Uterus (tissue), 4 donors: ENCODE measurements around the gene OSBPL7. TPM values are rescaled to one million over a fixed set of nuclear protein-coding genes. Genes with fewer than 3 reads are reported as not detected.
"Not testable (repeated sequence)": the region's sequence is repeated elsewhere in the genome, so short reads cannot be mapped to it uniquely, and the experiment has no call there.

Source experiments
- DNase-seq, 2 donors: peaks; one replicate each; pipeline ENCODE4 v3.0.0-alpha.2; 2019 to 2020
- H3K27ac ChIP-seq, 2 donors: fragments of 200-600 bp; sonication (generic); 1 replicate in 1 of 2; 2 replicates in 1 of 2; pipeline ENCODE4 v1.5.1; 2016 to 2018
- H3K27me3 ChIP-seq, 2 donors: fragments of 200-600 bp; sonication (generic); one replicate each; pipeline ENCODE4 v1.5.1; 2018 to 2019; ENCODE audit warnings: control low read depth in 1 of 2
- H3K36me3 ChIP-seq, 2 donors: fragments of 200-600 bp; sonication (generic); one replicate each; pipeline ENCODE4 v1.5.1; 2019; ENCODE audit warnings: control low read depth in 1 of 2
- H3K4me1 ChIP-seq, 2 donors: fragments of 200-600 bp; sonication (generic); one replicate each; pipeline ENCODE4 v1.5.1; 2018 to 2019; ENCODE audit warnings: control low read depth in 1 of 2
- H3K4me3 ChIP-seq, 2 donors: fragments of 200-600 bp; sonication (generic); 1 replicate in 1 of 2; 2 replicates in 1 of 2; pipeline ENCODE4 v1.5.1; 2018 to 2019; ENCODE audit warnings: mild to moderate bottlenecking in 1 of 2
- H3K9me3 ChIP-seq, 2 donors: fragments of 200-600 bp; sonication (generic); one replicate each; pipeline ENCODE4 v1.5.1; 2019; ENCODE audit warnings: control low read depth in 1 of 2
- POLR2A ChIP-seq, 2 donors: fragments of 450-650 bp; IDR thresholded peaks; one replicate each; pipeline ENCODE4 v1.6.1; 2016; ENCODE audit warnings: antibody characterized with exemption in 2 of 2, mild to moderate bottlenecking in 1 of 2, moderate library complexity in 1 of 2
- intact Hi-C: fragments of 100-400 bp; cut with DNase I; formaldehyde crosslinking; loops from one replicate; pipeline ENCODE4 v1.15.1; 2023; ENCODE audit warnings: low total_unique reads
- total RNA-seq, 4 donors: library from RNA; depleted of rRNA in 3 of 4; stranded (reverse); fragments of >200 nt in 3 of 4; gene quantifications; one replicate each; pipeline versions ENCODE4 v1.1.0 to v1.2.4, GENCODE V29; 2014 to 2023
- TF ChIP-seq, protein P1 (sequence below), 4 experiments: fragments of 200-600 bp in 2 of 4; fragments of 450-650 bp in 2 of 4; sonication (generic) in 2 of 4; IDR thresholded peaks; one replicate each; pipeline ENCODE4 v1.5.1; 2016 to 2019; ENCODE audit warnings: antibody characterized with exemption in 4 of 4, mild to moderate bottlenecking in 2 of 4, moderate library complexity in 1 of 4
- donor health status: DM: yes; HTN: yes; CAD: no.

OSBPL7 gene
- total RNA-seq, 4 donors from 2014 or later = 1.0 to 23.4 (median 10.7) TPM

DNA sequence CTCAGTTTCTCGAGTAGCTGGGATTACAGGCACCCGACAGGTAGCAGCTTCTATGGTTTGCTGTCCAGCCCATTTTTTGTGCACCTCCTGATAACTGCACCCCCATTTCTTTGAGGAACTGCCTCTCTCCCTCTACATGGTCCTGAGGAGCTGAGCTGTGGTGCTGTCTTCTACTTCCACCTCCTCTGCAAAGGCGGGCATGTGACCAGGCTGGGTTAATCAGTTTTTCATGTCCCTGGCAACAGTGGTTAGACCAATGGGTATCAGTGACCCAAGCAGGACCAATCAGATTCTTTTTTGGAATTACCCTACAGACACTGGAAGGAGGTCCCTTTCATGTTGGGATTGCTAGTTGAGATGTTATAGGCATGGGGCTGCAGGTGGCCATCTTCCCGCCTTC is 47.3 kb downstream of the OSBPL7 start:
- Histone ChIP-seq H3K27me3 (no peaks in the 10 kb centered on the region), H3K4me1 (no peaks in the 10 kb centered on the region), H3K27ac (no peak overlapping the region), H3K36me3 (no peaks in the 10 kb centered on the region), H3K9me3 (no peaks in the 10 kb centered on the region), H3K4me3 (no peak overlapping the region)
- intact Hi-C loops = no loop called here
- DNase-seq = no peak
- TF ChIP-seq POLR2A (IDR thresholded peaks at IDR 0.05) = no peak
- TF ChIP-seq, protein P1, sequence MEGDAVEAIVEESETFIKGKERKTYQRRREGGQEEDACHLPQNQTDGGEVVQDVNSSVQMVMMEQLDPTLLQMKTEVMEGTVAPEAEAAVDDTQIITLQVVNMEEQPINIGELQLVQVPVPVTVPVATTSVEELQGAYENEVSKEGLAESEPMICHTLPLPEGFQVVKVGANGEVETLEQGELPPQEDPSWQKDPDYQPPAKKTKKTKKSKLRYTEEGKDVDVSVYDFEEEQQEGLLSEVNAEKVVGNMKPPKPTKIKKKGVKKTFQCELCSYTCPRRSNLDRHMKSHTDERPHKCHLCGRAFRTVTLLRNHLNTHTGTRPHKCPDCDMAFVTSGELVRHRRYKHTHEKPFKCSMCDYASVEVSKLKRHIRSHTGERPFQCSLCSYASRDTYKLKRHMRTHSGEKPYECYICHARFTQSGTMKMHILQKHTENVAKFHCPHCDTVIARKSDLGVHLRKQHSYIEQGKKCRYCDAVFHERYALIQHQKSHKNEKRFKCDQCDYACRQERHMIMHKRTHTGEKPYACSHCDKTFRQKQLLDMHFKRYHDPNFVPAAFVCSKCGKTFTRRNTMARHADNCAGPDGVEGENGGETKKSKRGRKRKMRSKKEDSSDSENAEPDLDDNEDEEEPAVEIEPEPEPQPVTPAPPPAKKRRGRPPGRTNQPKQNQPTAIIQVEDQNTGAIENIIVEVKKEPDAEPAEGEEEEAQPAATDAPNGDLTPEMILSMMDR (IDR thresholded peaks at IDR 0.05) = no peak

DNA sequence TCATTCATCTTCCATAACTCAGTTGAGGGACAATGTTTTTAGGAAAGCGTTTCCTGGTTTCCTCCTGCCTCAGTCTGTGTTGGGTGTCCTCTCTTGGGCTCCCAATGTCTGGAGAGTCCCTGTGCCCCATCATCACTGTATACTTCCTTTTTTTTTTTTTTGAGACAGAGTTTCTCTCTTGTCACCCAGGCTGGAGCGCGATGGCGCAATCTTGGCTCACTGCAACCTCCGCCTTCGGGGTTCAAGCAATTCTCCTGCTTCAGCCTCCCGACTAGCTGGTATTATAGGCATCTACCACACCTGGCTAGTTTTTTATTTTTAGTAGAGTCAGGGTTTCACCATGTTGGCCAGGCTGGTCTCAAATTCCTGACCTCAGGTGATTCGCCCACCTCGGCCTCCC is 47.9 kb downstream of the OSBPL7 start:
- H3K4me3 ChIP-seq, H3K9me3 ChIP-seq, DNase-seq, H3K27ac ChIP-seq, H3K27me3 ChIP-seq, H3K36me3 ChIP-seq, H3K4me1 ChIP-seq, intact Hi-C loops: not testable (repeated sequence)

DNA sequence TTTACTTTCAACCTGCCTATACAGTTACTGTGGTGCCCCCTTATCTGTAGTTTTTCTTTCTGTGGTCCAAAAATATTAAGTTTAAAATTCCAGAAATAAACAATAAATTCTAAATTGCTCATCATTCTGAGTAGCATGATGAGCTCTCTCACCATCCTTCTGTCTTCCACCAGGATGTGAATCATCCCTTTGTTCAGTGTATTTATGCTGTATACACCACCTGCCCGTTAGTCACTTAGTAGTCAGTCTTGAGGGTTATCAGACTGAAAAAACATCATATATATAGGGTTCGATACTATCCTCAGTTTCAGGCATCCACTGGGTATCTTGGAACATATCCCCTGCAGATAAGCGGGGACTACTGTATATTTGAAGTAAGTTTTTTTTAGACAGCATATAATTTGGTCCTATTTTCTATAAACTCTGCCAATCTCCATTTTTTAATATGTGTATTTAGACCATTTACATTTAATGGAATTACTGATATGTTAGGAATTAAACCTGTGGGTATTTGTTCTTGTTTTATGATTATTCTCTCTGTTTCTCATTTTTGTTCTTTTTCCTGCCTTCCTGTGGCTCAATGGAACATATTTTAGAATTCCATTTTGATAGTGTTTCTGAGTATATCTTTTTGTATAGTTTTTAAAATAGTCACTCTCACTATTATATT is 57.5 kb downstream of the OSBPL7 start:
- DNase-seq = no peak
- Histone ChIP-seq H3K4me3 (no peak overlapping the region), H3K9me3 (no peaks in the 10 kb centered on the region), H3K4me1 (no peaks in the 10 kb centered on the region), H3K36me3 (no peaks in the 10 kb centered on the region), H3K27me3 (no peaks in the 10 kb centered on the region), H3K27ac (no peak overlapping the region)
- intact Hi-C loops = no loop called here
- TF ChIP-seq POLR2A (IDR thresholded peaks at IDR 0.05) = no peak
- TF ChIP-seq, protein P1 (IDR thresholded peaks at IDR 0.05) = no peak

DNA sequence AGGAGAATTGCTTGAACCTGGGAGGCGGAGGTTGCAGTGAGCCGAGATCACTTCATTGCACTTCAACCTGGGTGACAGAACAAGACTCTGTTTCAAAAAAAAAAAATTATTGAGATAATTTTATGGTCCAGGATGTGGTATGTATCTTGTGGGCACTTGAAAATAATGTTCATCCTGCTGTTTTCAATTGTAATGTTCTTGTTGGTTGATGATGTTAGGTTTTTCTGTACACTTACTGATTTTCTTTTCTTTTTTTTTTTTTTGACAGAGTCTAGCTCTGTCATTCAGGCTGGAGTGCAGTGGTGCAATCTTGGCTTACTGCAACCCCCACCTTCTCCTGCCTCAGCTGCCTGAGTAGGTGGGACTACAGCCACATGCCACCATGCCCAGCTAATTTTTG is 58.9 kb downstream of the OSBPL7 start:
- DNase-seq = no peak
- Histone ChIP-seq H3K27me3 (no peaks in the 10 kb centered on the region), H3K27ac (no peak overlapping the region), H3K9me3 (no peaks in the 10 kb centered on the region), H3K4me3 (no peak overlapping the region), H3K4me1 (no peaks in the 10 kb centered on the region), H3K36me3 (no peaks in the 10 kb centered on the region)
- TF ChIP-seq POLR2A (IDR thresholded peaks at IDR 0.05) = no peak
- TF ChIP-seq, protein P1 (IDR thresholded peaks at IDR 0.05) = no peak
- intact Hi-C loops = no loop called here

DNA sequence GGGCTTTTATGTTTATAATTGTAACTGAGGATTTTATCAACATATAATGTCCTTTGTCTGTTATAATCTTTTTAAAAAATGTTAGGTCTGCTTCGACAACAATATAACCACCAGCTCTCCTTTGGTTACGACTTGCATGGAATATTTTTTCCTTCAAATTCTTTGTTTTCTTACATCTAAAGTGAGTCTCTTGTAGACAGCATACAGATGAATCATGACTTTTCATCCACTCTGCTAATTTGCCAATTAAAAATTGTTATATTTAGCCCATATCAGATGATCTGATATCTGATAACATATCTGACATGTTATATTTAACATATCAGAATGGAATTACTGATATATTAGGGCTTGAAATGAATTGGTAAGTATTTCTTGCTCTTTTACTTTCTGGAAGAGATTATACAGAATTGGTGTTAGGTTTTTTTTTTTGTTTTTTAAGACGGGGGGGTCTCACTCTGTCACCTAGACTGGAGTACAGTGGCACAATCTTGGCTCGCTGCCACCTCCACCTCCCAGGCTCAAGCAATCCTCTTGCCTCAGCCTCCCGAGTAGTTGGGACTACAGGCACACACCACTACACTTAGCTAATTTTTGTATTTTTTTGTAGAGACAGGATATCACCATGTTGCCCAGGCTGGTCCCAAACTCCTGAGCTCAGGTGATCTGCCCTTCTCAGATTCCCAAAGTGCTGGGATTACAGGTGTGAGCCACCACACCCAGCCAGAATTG is 61.0 kb downstream of the OSBPL7 start:
- no peaks in the 10 kb centered on the region for H3K27me3 ChIP-seq
- no peak for TF ChIP-seq POLR2A (IDR thresholded peaks at IDR 0.05)
- TF ChIP-seq, protein P1 (IDR thresholded peaks at IDR 0.05) = no peak
- no peak overlapping the region for H3K27ac ChIP-seq
- no peaks in the 10 kb centered on the region for H3K36me3 ChIP-seq
- H3K9me3 ChIP-seq = no peaks in the 10 kb centered on the region
- DNase-seq = no peak
- no peaks in the 10 kb centered on the region for H3K4me1 ChIP-seq
- no peak overlapping the region for H3K4me3 ChIP-seq
- intact Hi-C loops = no loop called here
